ENCODE results near the gene SLC7A6.

The SLC7A6 gene

GRCh38 chr16:68217506-68217905 lies 46.8 kb upstream of the SLC7A6 start:
- no peak overlapping the region for H2AFZ ChIP-seq (ENCODE audit: low read depth, low read length)
- H4K91ac ChIP-seq (ENCODE audit: low read length), result no peak overlapping the region
- H3K9ac ChIP-seq (ENCODE audit: low read length), result no peak overlapping the region
- no peak overlapping the region for H2BK15ac ChIP-seq (ENCODE audit: low read depth, poor library complexity, severe bottlenecking)
- no peaks in the 10 kb centered on the region for H3K27me3 ChIP-seq (ENCODE audit: control insufficient read depth in 1 of 2, insufficient read depth in 1 of 2, low read length in 2 of 2)
- H3K4me1 ChIP-seq (ENCODE audit: control insufficient read depth, insufficient read depth, low read depth, low read length), result no peaks in the 10 kb centered on the region
- no peak overlapping the region for H3K4me3 ChIP-seq (ENCODE audit: insufficient read depth in 1 of 2, low read depth in 1 of 2, low read length in 2 of 2)
- H3K14ac ChIP-seq (ENCODE audit: low read length in 2 of 2), result no peak overlapping the region
- H3K4me2 ChIP-seq (ENCODE audit: low read length, poor library complexity, severe bottlenecking), result no peak overlapping the region
- no peak overlapping the region for H2BK5ac ChIP-seq (ENCODE audit: low read depth, low read length, poor library complexity, severe bottlenecking)
- no peak overlapping the region for H2AK5ac ChIP-seq (ENCODE audit: low read length, severe bottlenecking)
- no peak overlapping the region for H4K8ac ChIP-seq (ENCODE audit: low read length)
- no peaks in the 10 kb centered on the region for H3K9me3 ChIP-seq (ENCODE audit: control insufficient read depth, low read length)
- 98% methylated on average over 4 of the region's 4 CpGs for WGBS
- H2BK120ac ChIP-seq (ENCODE audit: low read depth, low read length), result no peak overlapping the region
- H3K18ac ChIP-seq (ENCODE audit: low read depth in 1 of 2, low read length in 2 of 2), result no peak overlapping the region
- no peak overlapping the region for H3K27ac ChIP-seq (ENCODE audit: low read length, poor library complexity, severe bottlenecking)
- peaks cover 12% of the 10 kb centered on the region for H3K79me1 ChIP-seq (replicated peaks; ENCODE audit: low read length, poor library complexity, severe bottlenecking)
- no peak overlapping the region for H3K4ac ChIP-seq (ENCODE audit: low read depth in 1 of 2, low read length in 2 of 2)
- H2BK12ac ChIP-seq (ENCODE audit: low read length in 2 of 2), result no peak overlapping the region
- no peak for DNase-seq
- no peak overlapping the region for H3K23ac ChIP-seq (ENCODE audit: low read length in 2 of 2)
- H3K36me3 ChIP-seq (ENCODE audit: control insufficient read depth in 1 of 2, insufficient read depth in 2 of 2, low read depth in 1 of 2, low read length in 2 of 2), result peaks cover 0 to 9% of the 10 kb centered on the region in 2 experiments

- Histone ChIP-seq H3K27ac (ENCODE audit: low read length, poor library complexity, severe bottlenecking) (no peak overlapping the region), H4K91ac (ENCODE audit: low read length) (no peak overlapping the region), H3K14ac (ENCODE audit: low read length in 2 of 2) (no peak overlapping the region), H3K9ac (ENCODE audit: low read length) (no peak overlapping the region), H3K4me2 (ENCODE audit: low read length, poor library complexity, severe bottlenecking) (no peak overlapping the region), H3K18ac (ENCODE audit: low read depth in 1 of 2, low read length in 2 of 2) (no peak overlapping the region), H2BK15ac (ENCODE audit: low read depth, poor library complexity, severe bottlenecking) (no peak overlapping the region), H3K9me3 (ENCODE audit: control insufficient read depth, low read length) (no peaks in the 10 kb centered on the region), H3K36me3 (ENCODE audit: control insufficient read depth in 1 of 2, insufficient read depth in 2 of 2, low read depth in 1 of 2, low read length in 2 of 2) (peaks cover 0 to 10% of the 10 kb centered on the region in 2 experiments), H3K4me3 (ENCODE audit: insufficient read depth in 1 of 2, low read depth in 1 of 2, low read length in 2 of 2) (no peak overlapping the region), H3K79me1 (replicated peaks; ENCODE audit: low read length, poor library complexity, severe bottlenecking) (peaks cover 8% of the 10 kb centered on the region), H2BK12ac (ENCODE audit: low read length in 2 of 2) (no peak overlapping the region), H2BK120ac (ENCODE audit: low read depth, low read length) (no peak overlapping the region), H4K8ac (ENCODE audit: low read length) (no peak overlapping the region), H2AFZ (ENCODE audit: low read depth, low read length) (no peak overlapping the region), H3K4me1 (ENCODE audit: control insufficient read depth, insufficient read depth, low read depth, low read length) (no peaks in the 10 kb centered on the region), H2AK5ac (ENCODE audit: low read length, severe bottlenecking) (no peak overlapping the region), H3K27me3 (ENCODE audit: control insufficient read depth in 1 of 2, insufficient read depth in 1 of 2, low read length in 2 of 2) (no peaks in the 10 kb centered on the region), H3K23ac (ENCODE audit: low read length in 2 of 2) (no peak overlapping the region), H2BK5ac (ENCODE audit: low read depth, low read length, poor library complexity, severe bottlenecking) (no peak overlapping the region), H3K4ac (ENCODE audit: low read depth in 1 of 2, low read length in 2 of 2) (peak overlapping the region in 1 of 2 experiments; percentile 46)
- no peak for DNase-seq
- 92% methylated on average over 6 of the region's 6 CpGs for WGBS
Observed at GRCh38 chr16:68219725-68220351, 44.5 kb upstream of the SLC7A6 start.

- peaks cover 3% of the 10 kb centered on the region for H3K4me1 ChIP-seq (ENCODE audit: control insufficient read depth, insufficient read depth, low read depth, low read length)
- H3K14ac ChIP-seq (ENCODE audit: low read length in 2 of 2), result no peak overlapping the region
- H2BK12ac ChIP-seq (ENCODE audit: low read length in 2 of 2), result no peak overlapping the region
- no CpG with 5 or more reads among the region's 1 CpG for WGBS
- H2BK120ac ChIP-seq (ENCODE audit: low read depth, low read length), result no peak overlapping the region
- H3K18ac ChIP-seq (ENCODE audit: low read depth in 1 of 2, low read length in 2 of 2), result no peak overlapping the region
- no peak overlapping the region for H4K91ac ChIP-seq (ENCODE audit: low read length)
- no peak overlapping the region for H4K8ac ChIP-seq (ENCODE audit: low read length)
- H3K23ac ChIP-seq (ENCODE audit: low read length in 2 of 2), result no peak overlapping the region
- no peak overlapping the region for H2AK5ac ChIP-seq (ENCODE audit: low read length, severe bottlenecking)
- H2BK5ac ChIP-seq (ENCODE audit: low read depth, low read length, poor library complexity, severe bottlenecking), result no peak overlapping the region
- no peak overlapping the region for H3K4ac ChIP-seq (ENCODE audit: low read depth in 1 of 2, low read length in 2 of 2)
- no peak overlapping the region for H2AFZ ChIP-seq (ENCODE audit: low read depth, low read length)
- H2BK15ac ChIP-seq (ENCODE audit: low read depth, poor library complexity, severe bottlenecking), result no peak overlapping the region
- H3K9me3 ChIP-seq (ENCODE audit: control insufficient read depth, low read length), result no peaks in the 10 kb centered on the region
- DNase-seq, result no peak
- no peak overlapping the region for H3K4me2 ChIP-seq (ENCODE audit: low read length, poor library complexity, severe bottlenecking)
- peaks cover 8% of the 10 kb centered on the region for H3K79me1 ChIP-seq (replicated peaks; ENCODE audit: low read length, poor library complexity, severe bottlenecking)
- H3K36me3 ChIP-seq (ENCODE audit: control insufficient read depth in 1 of 2, insufficient read depth in 2 of 2, low read depth in 1 of 2, low read length in 2 of 2), result peaks cover 2 to 12% of the 10 kb centered on the region in 2 experiments
- H3K4me3 ChIP-seq (ENCODE audit: insufficient read depth in 1 of 2, low read depth in 1 of 2, low read length in 2 of 2), result no peak overlapping the region
- H3K27me3 ChIP-seq (ENCODE audit: control insufficient read depth in 1 of 2, insufficient read depth in 1 of 2, low read length in 2 of 2), result no peaks in the 10 kb centered on the region
- no peak overlapping the region for H3K9ac ChIP-seq (ENCODE audit: low read length)
- no peak overlapping the region for H3K27ac ChIP-seq (ENCODE audit: low read length, poor library complexity, severe bottlenecking)
Observed at GRCh38 chr16:68223072-68223471, 41.3 kb upstream of the SLC7A6 start.

- H3K9ac ChIP-seq (ENCODE audit: low read length), result no peak overlapping the region
- no peak overlapping the region for H2BK12ac ChIP-seq (ENCODE audit: low read length in 2 of 2)
- H4K8ac ChIP-seq (ENCODE audit: low read length), result no peak overlapping the region
- H3K18ac ChIP-seq (ENCODE audit: low read depth in 1 of 2, low read length in 2 of 2), result no peak overlapping the region
- H2AK5ac ChIP-seq (ENCODE audit: low read length, severe bottlenecking), result no peak overlapping the region
- H3K4me1 ChIP-seq (ENCODE audit: control insufficient read depth, insufficient read depth, low read depth, low read length), result peaks cover 3% of the 10 kb centered on the region
- no peak overlapping the region for H3K4ac ChIP-seq (ENCODE audit: low read depth in 1 of 2, low read length in 2 of 2)
- H3K79me1 ChIP-seq (replicated peaks; ENCODE audit: low read length, poor library complexity, severe bottlenecking), result peaks cover 5% of the 10 kb centered on the region
- H3K23ac ChIP-seq (ENCODE audit: low read length in 2 of 2), result no peak overlapping the region
- H2BK5ac ChIP-seq (ENCODE audit: low read depth, low read length, poor library complexity, severe bottlenecking), result no peak overlapping the region
- no peaks in the 10 kb centered on the region for H3K9me3 ChIP-seq (ENCODE audit: control insufficient read depth, low read length)
- H2AFZ ChIP-seq (ENCODE audit: low read depth, low read length), result no peak overlapping the region
- H3K14ac ChIP-seq (ENCODE audit: low read length in 2 of 2), result no peak overlapping the region
- 95% methylated on average over 3 of the region's 4 CpGs for WGBS
- DNase-seq, result no peak
- no peaks in the 10 kb centered on the region for H3K27me3 ChIP-seq (ENCODE audit: control insufficient read depth in 1 of 2, insufficient read depth in 1 of 2, low read length in 2 of 2)
- no peak overlapping the region for H3K4me2 ChIP-seq (ENCODE audit: low read length, poor library complexity, severe bottlenecking)
- H2BK120ac ChIP-seq (ENCODE audit: low read depth, low read length), result no peak overlapping the region
- no peak overlapping the region for H4K91ac ChIP-seq (ENCODE audit: low read length)
- H3K27ac ChIP-seq (ENCODE audit: low read length, poor library complexity, severe bottlenecking), result no peak overlapping the region
- peaks cover 12 to 14% of the 10 kb centered on the region in 2 experiments for H3K36me3 ChIP-seq (ENCODE audit: control insufficient read depth in 1 of 2, insufficient read depth in 2 of 2, low read depth in 1 of 2, low read length in 2 of 2)
- no peak overlapping the region for H3K4me3 ChIP-seq (ENCODE audit: insufficient read depth in 1 of 2, low read depth in 1 of 2, low read length in 2 of 2)
- no peak overlapping the region for H2BK15ac ChIP-seq (ENCODE audit: low read depth, poor library complexity, severe bottlenecking)
Observed at GRCh38 chr16:68226116-68226515, 38.2 kb upstream of the SLC7A6 start.
